Memory B cell (primary cell): Measurements from ENCODE around the gene LRCH1.

Source experiments
- ATAC-seq: fragments of 150-1000 bp; cut with Tn5 transposase; 2 replicates; pipeline ENCODE4 v1.10.0; 2021; ENCODE audit warnings: low read depth, mild to moderate bottlenecking, moderate library complexity
- DNase-seq, 2 donors: peaks; one replicate each; pipeline ENCODE4 v3.0.0; 2022; ENCODE audit warnings: low spot score in 2 of 2
- H3K27ac Mint-ChIP-seq: one replicate; pipeline ENCODE4 v1.8.0; 2022; ENCODE audit warnings: mild to moderate bottlenecking, moderate library complexity, mixed read lengths
- H3K27me3 Mint-ChIP-seq: one replicate; pipeline ENCODE4 v1.8.0; 2022; ENCODE audit warnings: mixed read lengths
- H3K36me3 Mint-ChIP-seq: one replicate; pipeline ENCODE4 v1.8.0; 2022; ENCODE audit warnings: mild to moderate bottlenecking, mixed read lengths
- H3K4me1 Mint-ChIP-seq: one replicate; pipeline ENCODE4 v1.8.0; 2022; ENCODE audit warnings: mixed read lengths
- H3K4me3 Mint-ChIP-seq: one replicate; pipeline ENCODE4 v1.8.0; 2022; ENCODE audit warnings: mild to moderate bottlenecking, moderate library complexity, mixed read lengths
- H3K9me3 Mint-ChIP-seq: one replicate; pipeline ENCODE4 v1.8.0; 2022; ENCODE audit warnings: mixed read lengths

LRCH1 gene

GRCh38 chr13:46577696-46578589 lies 25.0 kb downstream of the LRCH1 start:
- ATAC-seq (peak; percentile 54), DNase-seq (no peak)
- Mint-ChIP-seq H3K4me3 (peak overlapping the region; percentile 27), H3K9me3 (no peaks in the 10 kb centered on the region), H3K4me1 (peaks cover 50% of the 10 kb centered on the region), H3K27me3 (no peaks in the 10 kb centered on the region), H3K36me3 (peaks cover 2% of the 10 kb centered on the region), H3K27ac (peak overlapping the region; percentile 73)

- Mint-ChIP-seq H3K4me3 (peak overlapping the region; percentile 27), H3K4me1 (peaks cover 48% of the 10 kb centered on the region), H3K27me3 (no peaks in the 10 kb centered on the region), H3K9me3 (no peaks in the 10 kb centered on the region), H3K27ac (peak overlapping the region; percentile 73), H3K36me3 (peaks cover 2% of the 10 kb centered on the region)
- peak; percentile 68 for ATAC-seq
- no peak for DNase-seq
These were observed 25.6 kb downstream of the LRCH1 start for GRCh38 chr13:46578590-46578975.

- no peaks in the 10 kb centered on the region for H3K9me3 Mint-ChIP-seq
- peaks cover 2% of the 10 kb centered on the region for H3K36me3 Mint-ChIP-seq
- H3K27ac Mint-ChIP-seq, result peak overlapping the region; percentile 73
- H3K4me3 Mint-ChIP-seq, result no peak overlapping the region
- ATAC-seq, result no peak
- no peak for DNase-seq
- peaks cover 54% of the 10 kb centered on the region for H3K4me1 Mint-ChIP-seq
- no peaks in the 10 kb centered on the region for H3K27me3 Mint-ChIP-seq
These were observed 27.4 kb downstream of the LRCH1 start for GRCh38 chr13:46580362-46580839.

- H3K4me1 Mint-ChIP-seq, result peaks cover 60% of the 10 kb centered on the region
- DNase-seq, result no peak
- no peaks in the 10 kb centered on the region for H3K9me3 Mint-ChIP-seq
- H3K4me3 Mint-ChIP-seq, result no peak overlapping the region
- no peak overlapping the region for H3K27ac Mint-ChIP-seq
- peaks cover 2% of the 10 kb centered on the region for H3K36me3 Mint-ChIP-seq
- H3K27me3 Mint-ChIP-seq, result no peaks in the 10 kb centered on the region
- no peak for ATAC-seq
These were observed 29.2 kb downstream of the LRCH1 start for GRCh38 chr13:46582190-46582589.

- peaks cover 46% of the 10 kb centered on the region for H3K4me1 Mint-ChIP-seq
- no peak for DNase-seq
- H3K27me3 Mint-ChIP-seq, result no peaks in the 10 kb centered on the region
- no peaks in the 10 kb centered on the region for H3K36me3 Mint-ChIP-seq
- no peaks in the 10 kb centered on the region for H3K9me3 Mint-ChIP-seq
- H3K4me3 Mint-ChIP-seq, result peak overlapping the region; percentile 27
- H3K27ac Mint-ChIP-seq, result peak overlapping the region; percentile 20
- ATAC-seq, result no peak
These were observed 34.0 kb downstream of the LRCH1 start for GRCh38 chr13:46586751-46587514.

- Mint-ChIP-seq H3K27ac (peak overlapping the region; percentile 78), H3K9me3 (no peaks in the 10 kb centered on the region), H3K36me3 (no peaks in the 10 kb centered on the region), H3K4me1 (peaks cover 52% of the 10 kb centered on the region), H3K27me3 (no peaks in the 10 kb centered on the region), H3K4me3 (peak overlapping the region; percentile 60)
- DNase-seq (peak in 1 of 2 donors; percentile 28), ATAC-seq (peak; percentile 92)
These were observed 34.9 kb downstream of the LRCH1 start for GRCh38 chr13:46587807-46588418.

- peak overlapping the region; percentile 63 for H3K27ac Mint-ChIP-seq
- no peak overlapping the region for H3K4me3 Mint-ChIP-seq
- no peak for DNase-seq
- no peaks in the 10 kb centered on the region for H3K36me3 Mint-ChIP-seq
- no peaks in the 10 kb centered on the region for H3K27me3 Mint-ChIP-seq
- peaks cover 53% of the 10 kb centered on the region for H3K4me1 Mint-ChIP-seq
- ATAC-seq, result no peak
- H3K9me3 Mint-ChIP-seq, result no peaks in the 10 kb centered on the region
These were observed 39.4 kb downstream of the LRCH1 start for GRCh38 chr13:46592385-46592784.

GRCh38 chr13:46593398-46593797 lies 40.4 kb downstream of the LRCH1 start:
- no peak for DNase-seq
- Mint-ChIP-seq H3K27me3 (no peaks in the 10 kb centered on the region), H3K9me3 (no peaks in the 10 kb centered on the region), H3K27ac (peak overlapping the region; percentile 63), H3K36me3 (no peaks in the 10 kb centered on the region), H3K4me3 (peak overlapping the region; percentile 15), H3K4me1 (peaks cover 54% of the 10 kb centered on the region)
- ATAC-seq, result peak; percentile 64

- peaks cover 57% of the 10 kb centered on the region for H3K4me1 Mint-ChIP-seq
- H3K27me3 Mint-ChIP-seq, result no peaks in the 10 kb centered on the region
- peak overlapping the region; percentile 14 for H3K27ac Mint-ChIP-seq
- peak overlapping the region; percentile 6 for H3K4me3 Mint-ChIP-seq
- no peaks in the 10 kb centered on the region for H3K9me3 Mint-ChIP-seq
- DNase-seq (no peak), ATAC-seq (no peak)
- no peaks in the 10 kb centered on the region for H3K36me3 Mint-ChIP-seq
These were observed 41.6 kb downstream of the LRCH1 start for GRCh38 chr13:46594374-46595078.

- DNase-seq (peak in 1 of 2 donors; percentile 50), ATAC-seq (peak; percentile 86)
- no peaks in the 10 kb centered on the region for H3K36me3 Mint-ChIP-seq
- no peaks in the 10 kb centered on the region for H3K27me3 Mint-ChIP-seq
- H3K4me1 Mint-ChIP-seq, result peaks cover 53% of the 10 kb centered on the region
- no peaks in the 10 kb centered on the region for H3K9me3 Mint-ChIP-seq
- H3K4me3 Mint-ChIP-seq, result peak overlapping the region; percentile 6
- peak overlapping the region; percentile 14 for H3K27ac Mint-ChIP-seq
These were observed 42.3 kb downstream of the LRCH1 start for GRCh38 chr13:46595136-46595884.

GRCh38 chr13:46595885-46596275 lies 42.9 kb downstream of the LRCH1 start:
- peak overlapping the region; percentile 6 for H3K4me3 Mint-ChIP-seq

GRCh38 chr13:46596466-46596865 lies 43.5 kb downstream of the LRCH1 start:
- Mint-ChIP-seq H3K27ac (peak overlapping the region; percentile 14), H3K27me3 (no peaks in the 10 kb centered on the region), H3K4me3 (no peak overlapping the region), H3K36me3 (no peaks in the 10 kb centered on the region), H3K9me3 (no peaks in the 10 kb centered on the region), H3K4me1 (peaks cover 58% of the 10 kb centered on the region)
- ATAC-seq, result no peak
- no peak for DNase-seq

More at GRCh38 chr13:46595885-46596275, 42.9 kb downstream of the LRCH1 start:
- no peaks in the 10 kb centered on the region for H3K27me3 Mint-ChIP-seq
- DNase-seq (no peak), ATAC-seq (no peak)
- peaks cover 55% of the 10 kb centered on the region for H3K4me1 Mint-ChIP-seq
- no peaks in the 10 kb centered on the region for H3K9me3 Mint-ChIP-seq
- peak overlapping the region; percentile 14 for H3K27ac Mint-ChIP-seq
- no peaks in the 10 kb centered on the region for H3K36me3 Mint-ChIP-seq
